Neural progenitor cell (in vitro differentiated cells): Measurements from ENCODE around the gene PAQR5. TPM values are rescaled to one million over a fixed set of nuclear protein-coding genes. Genes with fewer than 3 reads are reported as not detected.

Experiments used
- DNase-seq: peaks from one replicate; pipeline ENCODE4 v3.0.0-alpha.2; 2016; ENCODE audit warnings: low spot score
- H2AFZ ChIP-seq: fragments of 200-600 bp; sonication (generic); replicated peaks from 2 replicates; pipeline ENCODE4 v1.6.1; 2016; ENCODE audit warnings: antibody characterized with exemption
- H3F3A ChIP-seq: fragments of 200-600 bp; sonication (generic); 2 replicates; pipeline ENCODE4 v1.6.1; 2016; ENCODE audit warnings: antibody characterized with exemption, low read depth
- H3K27ac ChIP-seq: fragments of 200-600 bp; sonication (generic); 2 replicates; pipeline ENCODE4 v1.5.1; 2016; ENCODE audit warnings: mild to moderate bottlenecking
- H3K27me3 ChIP-seq: fragments of 200-600 bp; sonication (generic); 2 replicates; pipeline ENCODE4 v1.6.1; 2016; ENCODE audit warnings: mild to moderate bottlenecking, moderate library complexity
- H3K36me3 ChIP-seq: fragments of 200-600 bp; sonication (generic); 2 replicates; pipeline ENCODE4 v1.5.1; 2016
- H3K4me1 ChIP-seq: fragments of 200-600 bp; sonication (generic); 2 replicates; pipeline ENCODE4 v1.6.1; 2016; ENCODE audit warnings: mixed run types
- H3K4me2 ChIP-seq: fragments of 200-600 bp; sonication (generic); 2 replicates; pipeline ENCODE4 v1.6.1; 2016
- H3K4me3 ChIP-seq: fragments of 200-600 bp; sonication (generic); 2 replicates; pipeline ENCODE4 v1.5.1; 2016
- H3K79me2 ChIP-seq: fragments of 200-600 bp; sonication (generic); 2 replicates; pipeline ENCODE4 v1.6.1; 2016; ENCODE audit warnings: low read depth
- H3K9ac ChIP-seq: fragments of 200-600 bp; sonication (generic); 2 replicates; pipeline ENCODE4 v1.6.1; 2016
- H3K9me3 ChIP-seq: fragments of 200-600 bp; sonication (generic); 2 replicates; pipeline ENCODE4 v1.5.1; 2016; ENCODE audit warnings: low read depth
- H4K20me1 ChIP-seq: fragments of 200-600 bp; sonication (generic); 2 replicates; pipeline ENCODE4 v1.6.1; 2016; ENCODE audit warnings: low read depth
- H3K27ac Mint-ChIP-seq: 3 replicates; pipeline ENCODE4 v1.8.0; 2021; ENCODE audit warnings: mixed read lengths
- H3K27me3 Mint-ChIP-seq: 2 replicates; pipeline ENCODE4 v1.8.0; 2022; ENCODE audit warnings: low read depth, mild to moderate bottlenecking, inconsistent platforms, moderate library complexity, mixed read lengths; ENCODE audit not compliant: insufficient read depth
- H3K36me3 Mint-ChIP-seq: 3 replicates; pipeline ENCODE4 v1.8.0; 2021; ENCODE audit warnings: mixed read lengths
- H3K4me1 Mint-ChIP-seq: 3 replicates; pipeline ENCODE4 v1.8.0; 2021; ENCODE audit warnings: mixed read lengths
- H3K4me3 Mint-ChIP-seq: 3 replicates; pipeline ENCODE4 v1.8.0; 2021; ENCODE audit warnings: mild to moderate bottlenecking, moderate library complexity, mixed read lengths
- H3K9me3 Mint-ChIP-seq: 3 replicates; pipeline ENCODE4 v1.8.0; 2020; ENCODE audit warnings: mixed read lengths
- CTCF ChIP-seq: fragments of 200-600 bp; sonication (generic); IDR thresholded peaks from 2 replicates; pipeline ENCODE4 v1.5.1; 2017; ENCODE audit warnings: antibody characterized with exemption, mild to moderate bottlenecking
- EZH2 ChIP-seq: fragments of 200-600 bp; sonication (generic); IDR thresholded peaks from 2 replicates; pipeline ENCODE4 v1.6.1; 2017; ENCODE audit warnings: antibody characterized with exemption, mild to moderate bottlenecking, moderate library complexity
- EZH2phosphoT487 ChIP-seq: fragments of 200-600 bp; sonication (generic); IDR thresholded peaks from 2 replicates; pipeline ENCODE4 v1.6.1; 2017; ENCODE audit warnings: antibody characterized with exemption
- total RNA-seq: library from RNA; depleted of rRNA; stranded (reverse); fragments of >200 nt; gene quantifications from 2 replicates; pipeline ENCODE4 v1.2.3, GENCODE V29; 2015; ENCODE audit warnings: low replicate concordance

Gene PAQR5
- total RNA-seq, 1 donor from 2014 or later: 1.4 TPM

DNA sequence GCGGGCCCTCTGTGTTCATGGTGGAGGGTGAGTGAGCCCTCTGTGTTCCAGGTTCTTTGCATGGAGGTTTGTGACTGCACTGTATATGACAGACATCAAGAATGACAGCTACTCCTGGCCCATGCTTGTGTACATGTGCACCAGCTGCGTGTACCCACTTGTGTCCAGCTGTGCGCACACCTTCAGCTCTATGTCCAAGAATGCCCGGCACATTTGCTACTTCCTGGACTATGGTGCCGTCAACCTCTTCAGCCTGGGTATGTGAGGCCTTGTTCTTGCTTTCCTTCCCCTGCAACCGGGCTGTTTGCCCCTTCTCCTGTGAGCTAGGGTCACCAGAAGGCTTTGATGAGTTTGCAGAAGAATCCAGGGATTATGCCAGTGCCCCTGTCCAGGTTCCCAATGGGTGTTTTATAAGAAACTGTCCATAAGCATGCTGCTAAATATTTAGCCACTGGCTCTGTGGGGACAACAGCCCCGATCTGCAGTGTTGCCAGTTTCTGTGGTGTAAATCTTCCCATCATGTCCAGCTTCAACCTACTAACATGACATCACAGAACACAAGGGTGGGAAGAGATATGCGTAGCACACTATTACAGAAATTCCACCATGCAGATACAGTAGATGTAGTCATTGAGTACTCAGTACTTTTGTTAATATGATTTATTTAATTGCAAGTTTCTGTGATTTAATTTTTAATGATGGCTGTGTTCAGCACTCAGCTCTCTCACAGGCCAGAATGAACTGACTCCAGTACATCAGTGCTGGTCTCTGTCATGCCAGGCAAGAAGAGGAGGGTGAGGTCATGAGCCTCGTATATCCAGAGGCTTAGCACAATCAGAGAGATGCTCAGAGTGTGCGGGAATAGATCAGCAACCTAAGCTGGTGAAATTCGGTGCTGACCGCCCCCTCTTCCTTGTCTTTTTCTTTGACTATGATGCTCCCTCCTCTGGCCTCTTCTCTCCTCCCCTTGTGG, 86.2 kb downstream of the PAQR5 start:
- Histone ChIP-seq H3K9ac (no peak overlapping the region), H3K4me3 (no peak overlapping the region), H3F3A (no peaks in the 10 kb centered on the region), H3K9me3 (no peaks in the 10 kb centered on the region), H3K79me2 (no peaks in the 10 kb centered on the region), H3K4me2 (no peak overlapping the region), H3K27me3 (no peaks in the 10 kb centered on the region), H2AFZ (no peak overlapping the region), H3K36me3 (no peaks in the 10 kb centered on the region), H4K20me1 (no peaks in the 10 kb centered on the region), H3K4me1 (no peaks in the 10 kb centered on the region), H3K27ac (no peak overlapping the region)
- peaks cover 10% of the 10 kb centered on the region for H3K4me1 Mint-ChIP-seq
- no peaks in the 10 kb centered on the region for H3K36me3 Mint-ChIP-seq
- H3K27ac Mint-ChIP-seq: no peak overlapping the region
- no peaks in the 10 kb centered on the region for H3K9me3 Mint-ChIP-seq
- TF ChIP-seq EZH2 (no peak), EZH2phosphoT487 (no peak), CTCF (no peak)
- DNase-seq: no peak
- H3K27me3 Mint-ChIP-seq: no peaks in the 10 kb centered on the region
- H3K4me3 Mint-ChIP-seq: no peak overlapping the region

DNA sequence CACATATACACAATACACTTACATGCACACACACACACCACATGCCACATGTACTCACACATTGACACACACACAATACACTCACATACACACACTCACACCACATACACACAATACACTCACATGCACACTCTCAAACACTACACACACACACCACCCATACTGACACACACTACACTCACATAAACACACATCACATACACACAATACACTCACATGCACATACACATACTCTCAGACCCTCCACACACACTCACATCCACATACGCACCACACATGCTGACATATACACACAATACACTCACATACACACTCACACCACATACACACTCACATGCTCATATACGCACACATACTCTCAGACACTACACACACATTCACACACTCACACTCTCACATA, 87.1 kb downstream of the PAQR5 start:
- H3K27ac Mint-ChIP-seq: no peak overlapping the region
- H3K9me3 ChIP-seq: no peaks in the 10 kb centered on the region
- H4K20me1 ChIP-seq: no peaks in the 10 kb centered on the region
- H3K27me3 Mint-ChIP-seq: no peaks in the 10 kb centered on the region
- no peaks in the 10 kb centered on the region for H3F3A ChIP-seq
- no peaks in the 10 kb centered on the region for H3K27me3 ChIP-seq
- no peaks in the 10 kb centered on the region for H3K4me1 ChIP-seq
- H3K4me2 ChIP-seq: no peak overlapping the region
- no peak overlapping the region for H3K4me3 Mint-ChIP-seq
- no peak overlapping the region for H2AFZ ChIP-seq
- no peaks in the 10 kb centered on the region for H3K36me3 ChIP-seq
- H3K79me2 ChIP-seq: no peaks in the 10 kb centered on the region
- H3K9ac ChIP-seq: no peak overlapping the region
- no peak overlapping the region for H3K4me3 ChIP-seq
- H3K9me3 Mint-ChIP-seq: no peaks in the 10 kb centered on the region
- H3K27ac ChIP-seq: no peak overlapping the region
- TF ChIP-seq EZH2phosphoT487: no peak
- no peak for TF ChIP-seq EZH2
- no peak for TF ChIP-seq CTCF
- no peak for DNase-seq
- no peaks in the 10 kb centered on the region for H3K36me3 Mint-ChIP-seq
- H3K4me1 Mint-ChIP-seq: peaks cover 10% of the 10 kb centered on the region

DNA sequence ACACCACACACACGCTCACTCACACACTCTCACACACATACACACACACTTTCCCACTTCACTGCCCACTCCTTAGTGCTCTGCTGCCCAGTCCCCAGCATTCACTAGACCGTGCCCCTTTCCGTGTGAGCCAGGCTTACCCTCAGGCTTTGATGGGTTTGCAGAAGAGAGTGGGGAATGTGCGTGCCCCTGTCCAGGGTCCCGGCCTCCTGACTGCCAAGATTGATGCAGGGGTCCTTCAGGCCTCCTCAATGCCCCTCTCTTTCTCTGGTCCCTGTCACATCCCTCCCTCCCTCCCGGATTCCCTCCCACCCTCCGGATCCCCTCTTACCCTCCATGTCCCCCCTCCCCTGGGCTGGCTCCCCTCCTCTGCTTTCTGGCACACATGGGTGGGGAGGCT, 87.6 kb downstream of the PAQR5 start:
- Histone ChIP-seq H3K27me3 (no peaks in the 10 kb centered on the region), H3K4me1 (no peaks in the 10 kb centered on the region), H3F3A (no peaks in the 10 kb centered on the region), H3K9ac (no peak overlapping the region), H4K20me1 (no peaks in the 10 kb centered on the region), H3K4me2 (no peak overlapping the region), H3K4me3 (no peak overlapping the region), H2AFZ (no peak overlapping the region), H3K36me3 (no peaks in the 10 kb centered on the region), H3K9me3 (no peaks in the 10 kb centered on the region), H3K27ac (no peak overlapping the region), H3K79me2 (no peaks in the 10 kb centered on the region)
- Mint-ChIP-seq H3K9me3 (no peaks in the 10 kb centered on the region), H3K27ac (no peak overlapping the region), H3K4me3 (no peak overlapping the region), H3K27me3 (peaks cover 1% of the 10 kb centered on the region), H3K36me3 (no peaks in the 10 kb centered on the region), H3K4me1 (peaks cover 10% of the 10 kb centered on the region)
- DNase-seq: no peak
- TF ChIP-seq EZH2phosphoT487 (no peak), CTCF (no peak), EZH2 (no peak)
